Measurements from ENCODE around the gene ZNF511.

DNA sequence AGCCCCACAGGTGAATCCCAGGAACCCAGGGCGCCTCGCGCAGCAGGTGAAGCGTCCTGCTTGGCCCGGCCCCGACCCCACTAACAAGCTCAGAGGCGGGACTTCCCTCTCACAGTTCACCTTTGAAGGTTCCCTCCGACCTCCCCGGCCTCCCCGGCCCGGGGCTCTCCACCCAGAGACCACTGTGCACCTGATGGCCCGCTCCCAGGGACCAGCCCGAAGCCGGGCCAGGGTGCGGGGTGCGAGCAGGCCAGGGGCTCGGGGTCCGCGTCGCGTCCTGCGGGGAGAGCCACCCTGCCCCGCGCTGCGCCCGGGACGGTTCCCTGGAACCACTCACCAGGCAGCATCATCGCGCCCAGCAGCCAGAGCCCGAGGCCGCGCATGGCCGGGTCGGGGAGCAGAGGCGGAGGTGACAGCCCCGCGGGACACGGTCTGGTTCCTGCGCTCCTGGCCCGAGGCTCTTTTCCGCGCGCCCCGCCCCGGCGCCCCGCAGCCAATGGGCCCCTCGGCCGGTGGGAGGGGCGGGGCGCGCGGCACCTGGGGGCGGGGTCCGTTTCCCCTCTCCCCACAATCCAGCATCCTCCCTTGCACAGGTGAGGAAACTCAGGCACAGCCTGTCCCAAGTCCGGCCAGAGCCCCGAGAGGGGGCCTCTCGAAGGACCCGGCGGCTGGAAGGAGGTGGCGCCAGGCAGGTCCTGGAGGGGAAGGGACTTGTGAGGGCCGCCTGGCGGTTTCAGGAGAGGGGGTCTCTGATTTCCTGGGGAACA is 32.1 kb upstream of the ZNF511 start, which contains the start of gene ADAM8:
- TF ChIP-seq POLR2A (IDR thresholded peaks at IDR 0.05): peak in 1 of 4 donors; percentile 76
- TF ChIP-seq, protein P1, sequence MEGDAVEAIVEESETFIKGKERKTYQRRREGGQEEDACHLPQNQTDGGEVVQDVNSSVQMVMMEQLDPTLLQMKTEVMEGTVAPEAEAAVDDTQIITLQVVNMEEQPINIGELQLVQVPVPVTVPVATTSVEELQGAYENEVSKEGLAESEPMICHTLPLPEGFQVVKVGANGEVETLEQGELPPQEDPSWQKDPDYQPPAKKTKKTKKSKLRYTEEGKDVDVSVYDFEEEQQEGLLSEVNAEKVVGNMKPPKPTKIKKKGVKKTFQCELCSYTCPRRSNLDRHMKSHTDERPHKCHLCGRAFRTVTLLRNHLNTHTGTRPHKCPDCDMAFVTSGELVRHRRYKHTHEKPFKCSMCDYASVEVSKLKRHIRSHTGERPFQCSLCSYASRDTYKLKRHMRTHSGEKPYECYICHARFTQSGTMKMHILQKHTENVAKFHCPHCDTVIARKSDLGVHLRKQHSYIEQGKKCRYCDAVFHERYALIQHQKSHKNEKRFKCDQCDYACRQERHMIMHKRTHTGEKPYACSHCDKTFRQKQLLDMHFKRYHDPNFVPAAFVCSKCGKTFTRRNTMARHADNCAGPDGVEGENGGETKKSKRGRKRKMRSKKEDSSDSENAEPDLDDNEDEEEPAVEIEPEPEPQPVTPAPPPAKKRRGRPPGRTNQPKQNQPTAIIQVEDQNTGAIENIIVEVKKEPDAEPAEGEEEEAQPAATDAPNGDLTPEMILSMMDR (IDR thresholded peaks at IDR 0.05): no peak
- peak in 1 of 2 donors; percentile 43 for TF ChIP-seq POLR2AphosphoS5 (IDR thresholded peaks at IDR 0.05)
- TF ChIP-seq EP300 (IDR thresholded peaks at IDR 0.05): no peak

Data from upper lobe of left lung (tissue), 4 donors.